ENCODE data around the gene RBMS1. TPM values are rescaled to one million over a fixed set of nuclear protein-coding genes. Genes with fewer than 3 reads are reported as not detected.
A peak's percentile ranks its signal among the peaks of the same experiment; 100 is the strongest.

RBMS1 gene
- total RNA-seq, 1 experiment from 2014 or later = 38.8 TPM

- Histone ChIP-seq H3K9me3 (ENCODE audit: low read length) (no peaks in the 10 kb centered on the region), H3K79me2 (ENCODE audit: low read length) (no peaks in the 10 kb centered on the region), H3F3A (ENCODE audit: low read length, unreplicated experiment) (no peaks in the 10 kb centered on the region), H3K27ac (ENCODE audit: low read length) (no peak overlapping the region), H4K20me1 (ENCODE audit: low read length) (no peaks in the 10 kb centered on the region), H3K36me3 (ENCODE audit: low read depth, low read length) (peaks cover 50% of the 10 kb centered on the region), H3K9ac (ENCODE audit: low read length) (no peak overlapping the region), H3K9me2 (replicated peaks; ENCODE audit: low read length) (no peaks in the 10 kb centered on the region), H3K4me2 (ENCODE audit: low read length) (no peak overlapping the region), H3K4me3 (ENCODE audit: low read length) (no peak overlapping the region), H3K4me1 (ENCODE audit: insufficient read depth, low read length) (peaks cover 14% of the 10 kb centered on the region), H2AFZ (ENCODE audit: low read length) (no peak overlapping the region), H3K27me3 (ENCODE audit: low read length) (no peaks in the 10 kb centered on the region)
- ATAC-seq (no peak), DNase-seq (no peak)
- no TSS peak for BruUV-seq (replicated peaks)
- CTCF ChIA-PET = no interaction called here
- intact Hi-C loops (cut with micrococcal nuclease) = no loop called here
- TF ChIP-seq CTCF (conservative IDR thresholded peaks at IDR 0.05; ENCODE audit: low read depth, low read length) = no peak
- no peak for TF ChIP-seq EZH2phosphoT487 (IDR thresholded peaks at IDR 0.05; ENCODE audit: borderline replicate concordance, low read length)
- no peak for TF ChIP-seq EZH2 (IDR thresholded peaks at IDR 0.05; ENCODE audit: low read length, unreplicated experiment)
- POLR2A ChIA-PET (ENCODE audit: unreplicated experiment) = no interaction called here
Measured at GRCh38 chr2:160282063-160282580, 211.5 kb downstream of the RBMS1 start.

GRCh38 chr2:160281213-160281612 lies 212.4 kb downstream of the RBMS1 start:
- H2AFZ ChIP-seq (ENCODE audit: low read length) = no peak overlapping the region
- no peak overlapping the region for H3K9ac ChIP-seq (ENCODE audit: low read length)
- no peak overlapping the region for H3K27ac ChIP-seq (ENCODE audit: low read length)
- no peaks in the 10 kb centered on the region for H3K9me3 ChIP-seq (ENCODE audit: low read length)
- TF ChIP-seq EZH2 (IDR thresholded peaks at IDR 0.05; ENCODE audit: low read length, unreplicated experiment) = no peak
- TF ChIP-seq EZH2phosphoT487 (IDR thresholded peaks at IDR 0.05; ENCODE audit: borderline replicate concordance, low read length) = no peak
- TF ChIP-seq CTCF (conservative IDR thresholded peaks at IDR 0.05; ENCODE audit: low read depth, low read length) = no peak
- no TSS peak for BruUV-seq (replicated peaks)
- H3K4me2 ChIP-seq (ENCODE audit: low read length) = no peak overlapping the region
- no peaks in the 10 kb centered on the region for H3K27me3 ChIP-seq (ENCODE audit: low read length)
- H3F3A ChIP-seq (ENCODE audit: low read length, unreplicated experiment) = no peaks in the 10 kb centered on the region
- peaks cover 54% of the 10 kb centered on the region; the same call in 1 of the 2 replicates for H3K36me3 ChIP-seq (ENCODE audit: low read depth, low read length)
- DNase-seq (no peak), ATAC-seq (no peak)
- no peaks in the 10 kb centered on the region for H3K79me2 ChIP-seq (ENCODE audit: low read length)
- CTCF ChIA-PET = no interaction called here
- peaks cover 14% of the 10 kb centered on the region for H3K4me1 ChIP-seq (ENCODE audit: insufficient read depth, low read length)
- POLR2A ChIA-PET (ENCODE audit: unreplicated experiment) = no interaction called here
- no peak overlapping the region for H3K4me3 ChIP-seq (ENCODE audit: low read length)
- intact Hi-C loops (cut with micrococcal nuclease) = no loop called here
- no peaks in the 10 kb centered on the region for H4K20me1 ChIP-seq (ENCODE audit: low read length)
- H3K9me2 ChIP-seq (replicated peaks; ENCODE audit: low read length) = no peaks in the 10 kb centered on the region

- BruUV-seq (replicated peaks) = no TSS peak
- Histone ChIP-seq H3K79me2 (ENCODE audit: low read length) (no peaks in the 10 kb centered on the region), H3K36me3 (ENCODE audit: low read depth, low read length) (peaks cover 59% of the 10 kb centered on the region), H4K20me1 (ENCODE audit: low read length) (no peaks in the 10 kb centered on the region), H3K4me1 (ENCODE audit: insufficient read depth, low read length) (peaks cover 14% of the 10 kb centered on the region), H3K9me3 (ENCODE audit: low read length) (no peaks in the 10 kb centered on the region), H3F3A (ENCODE audit: low read length, unreplicated experiment) (no peaks in the 10 kb centered on the region), H3K4me2 (ENCODE audit: low read length) (peak overlapping the region; percentile 47), H3K27ac (ENCODE audit: low read length) (peak overlapping the region; percentile 52), H2AFZ (ENCODE audit: low read length) (no peak overlapping the region), H3K27me3 (ENCODE audit: low read length) (no peaks in the 10 kb centered on the region), H3K9ac (ENCODE audit: low read length) (no peak overlapping the region), H3K9me2 (replicated peaks; ENCODE audit: low read length) (no peaks in the 10 kb centered on the region), H3K4me3 (ENCODE audit: low read length) (no peak overlapping the region)
- no peak for TF ChIP-seq CTCF (conservative IDR thresholded peaks at IDR 0.05; ENCODE audit: low read depth, low read length)
- TF ChIP-seq EZH2phosphoT487 (IDR thresholded peaks at IDR 0.05; ENCODE audit: borderline replicate concordance, low read length) = no peak
- no peak for TF ChIP-seq EZH2 (IDR thresholded peaks at IDR 0.05; ENCODE audit: low read length, unreplicated experiment)
- intact Hi-C loops (cut with micrococcal nuclease) = no loop called here
- ATAC-seq (peak; percentile 76), DNase-seq (peak; percentile 69)
- POLR2A ChIA-PET (ENCODE audit: unreplicated experiment) = interaction anchor here (0.6 to 0.7 kb wide), 2 partner anchors 90 to 690 kb away, joined by 4 to 6 read pairs; no protein-coding TSS in a partner anchor
- CTCF ChIA-PET = interaction anchor here (0.6 kb wide), 1 partner anchor 69 kb away, joined by 3 read pairs; no protein-coding TSS in a partner anchor
Measured at GRCh38 chr2:160279813-160280465, 213.7 kb downstream of the RBMS1 start.
